ENCODE results near the gene VKORC1.

Gene VKORC1

GRCh38 chr16:31130336-31130891 lies 35.8 kb upstream of the VKORC1 start:
- DNase-seq (ENCODE audit: low spot score), result no peak

GRCh38 chr16:31129568-31130335 lies 35.2 kb upstream of the VKORC1 start:
- DNase-seq (ENCODE audit: low spot score), result no peak

GRCh38 chr16:31128711-31129567 lies 34.3 kb upstream of the VKORC1 start:
- no peak for DNase-seq (ENCODE audit: low spot score)

GRCh38 chr16:31127182-31127581 lies 32.6 kb upstream of the VKORC1 start:
- no peak for DNase-seq (ENCODE audit: low spot score)

- no peak for DNase-seq (ENCODE audit: low spot score)
Measured at GRCh38 chr16:31125844-31126243, 31.2 kb upstream of the VKORC1 start.

- DNase-seq (ENCODE audit: low spot score), result no peak
Measured at GRCh38 chr16:31120129-31120528, 25.5 kb upstream of the VKORC1 start.

DNA sequence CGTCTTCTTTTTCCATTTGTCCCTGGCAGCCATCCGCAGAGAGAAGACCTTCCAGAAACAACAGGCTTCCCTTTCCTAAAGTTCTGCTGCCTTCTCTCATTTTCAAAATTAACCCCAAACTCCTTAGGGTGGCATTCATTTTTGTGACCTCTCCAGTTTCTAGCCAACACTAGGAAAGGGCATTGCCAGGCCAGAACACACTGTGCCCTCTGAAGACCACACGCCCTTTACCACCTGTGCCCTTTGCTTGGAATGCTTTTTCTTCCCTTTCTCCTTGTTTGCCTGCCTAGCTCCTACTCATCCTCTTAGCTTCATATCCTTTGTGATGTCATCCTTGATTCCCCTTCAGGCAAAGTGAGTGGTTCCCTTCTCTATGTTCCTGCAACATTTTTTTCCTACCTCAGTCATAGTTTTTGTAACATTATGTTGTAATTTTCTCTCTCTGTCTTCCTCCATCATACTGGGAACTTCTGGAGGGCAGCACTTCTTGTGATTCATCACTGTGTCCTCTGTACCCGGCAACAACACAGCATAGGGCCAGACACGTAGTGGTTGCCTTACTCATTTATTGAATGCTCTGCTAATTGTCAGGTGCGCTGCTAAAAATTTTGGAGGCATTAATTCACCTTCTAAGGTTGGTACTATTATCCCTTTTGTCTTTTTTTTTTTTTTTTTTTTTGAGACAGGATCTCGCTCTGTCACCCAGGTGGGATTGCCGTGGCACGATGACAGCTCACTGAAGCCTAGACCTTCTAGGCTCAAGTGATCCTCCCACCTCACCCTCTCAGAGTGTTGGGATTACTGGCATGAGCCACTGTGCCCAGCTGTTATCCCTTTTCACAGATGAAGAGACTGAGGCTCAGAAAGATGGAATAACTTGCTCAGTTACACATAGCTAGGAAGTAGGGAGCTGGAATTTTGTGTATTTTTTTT lies 23.9 kb upstream of the VKORC1 start:
- no peak for DNase-seq (ENCODE audit: low spot score)

DNA sequence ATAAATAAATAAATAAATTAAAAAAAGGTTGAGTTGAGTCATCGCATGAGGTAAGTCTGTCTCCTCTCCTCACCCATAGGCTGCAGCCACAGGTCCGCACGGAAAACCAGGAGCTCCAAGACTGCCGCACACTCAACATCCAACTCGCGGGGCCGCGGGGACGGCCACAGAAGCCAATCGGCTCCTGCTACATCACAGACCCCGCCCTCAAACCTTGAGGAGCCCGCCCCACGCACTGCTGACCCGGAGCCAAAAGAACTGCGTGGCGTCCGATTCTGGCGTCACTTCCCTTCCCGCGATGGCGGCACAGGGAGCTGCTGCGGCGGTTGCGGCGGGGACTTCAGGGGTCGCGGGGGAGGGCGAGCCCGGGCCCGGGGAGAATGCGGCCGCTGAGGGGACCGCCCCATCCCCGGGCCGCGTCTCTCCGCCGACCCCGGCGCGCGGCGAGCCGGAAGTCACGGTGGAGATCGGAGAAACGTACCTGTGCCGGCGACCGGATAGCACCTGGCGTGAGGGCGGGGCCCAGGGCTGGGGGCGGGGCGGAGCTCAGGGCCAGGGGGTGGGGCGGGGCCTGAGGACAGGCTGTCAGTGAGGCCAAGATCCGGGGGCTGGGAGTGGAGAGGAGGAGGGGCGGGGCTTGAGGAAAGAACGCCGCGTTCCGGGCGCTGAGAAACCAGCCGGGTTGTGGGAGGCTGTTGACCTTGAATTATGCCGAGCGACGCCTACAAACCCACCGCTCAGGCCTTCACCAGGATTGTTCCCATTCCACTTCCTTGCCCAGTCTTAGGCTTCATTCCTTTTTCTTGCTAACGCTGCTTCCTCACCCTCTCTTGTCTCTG lies 23.0 kb upstream of the VKORC1 start, which contains the start of gene KAT8:
Gene KAT8 (plus strand): TSS at position 281 of the 839 bp plus-strand sequence. CDS start 18 bp downstream, at position 299.
- peak; percentile 95 for DNase-seq (ENCODE audit: low spot score)

DNA sequence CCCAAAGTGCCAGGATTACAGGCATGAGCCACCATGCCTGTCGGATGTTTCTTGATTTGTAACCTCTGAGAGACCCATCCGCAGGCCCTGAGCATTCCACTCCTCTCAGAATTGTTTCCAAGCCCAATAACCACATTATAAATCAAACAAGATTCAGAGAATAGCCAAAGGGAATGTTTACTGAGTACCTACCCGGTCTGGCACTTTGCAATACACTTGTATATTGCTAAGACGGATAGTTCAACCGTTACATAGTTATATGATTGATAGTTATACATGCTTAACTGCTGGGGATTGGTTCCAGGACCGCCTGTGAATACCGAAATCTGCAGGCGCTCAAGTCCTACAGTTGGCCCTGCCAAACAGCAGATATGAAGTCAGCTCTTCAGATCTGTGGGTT lies 19.9 kb upstream of the VKORC1 start:
- no peak for DNase-seq (ENCODE audit: low spot score)

- DNase-seq (ENCODE audit: low spot score), result peak; percentile 23
Measured at GRCh38 chr16:31113121-31114120, 18.8 kb upstream of the VKORC1 start.

DNA sequence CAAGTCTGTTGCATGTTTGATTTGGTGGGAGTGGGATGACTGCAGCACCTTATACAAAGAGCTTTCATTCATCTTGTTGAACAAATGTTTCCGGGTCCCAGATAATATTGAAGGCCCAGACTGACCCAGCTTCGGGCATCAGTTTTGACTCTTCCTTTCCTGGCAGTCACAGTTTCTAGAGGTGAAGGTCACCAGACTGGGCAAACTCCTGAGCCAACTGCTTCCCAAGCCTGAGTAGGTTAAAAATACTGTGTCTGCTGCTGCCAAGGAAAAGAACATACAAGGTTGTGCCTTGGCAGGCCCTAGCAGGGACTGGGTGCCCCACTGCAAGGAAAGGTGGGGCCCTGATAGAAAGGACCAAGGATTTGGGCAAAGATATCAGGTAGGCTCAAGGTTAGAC lies 18.1 kb upstream of the VKORC1 start:
- no peak for DNase-seq (ENCODE audit: low spot score)

- no peak for DNase-seq (ENCODE audit: low spot score)
Measured at GRCh38 chr16:31111881-31112466, 17.4 kb upstream of the VKORC1 start.

DNA sequence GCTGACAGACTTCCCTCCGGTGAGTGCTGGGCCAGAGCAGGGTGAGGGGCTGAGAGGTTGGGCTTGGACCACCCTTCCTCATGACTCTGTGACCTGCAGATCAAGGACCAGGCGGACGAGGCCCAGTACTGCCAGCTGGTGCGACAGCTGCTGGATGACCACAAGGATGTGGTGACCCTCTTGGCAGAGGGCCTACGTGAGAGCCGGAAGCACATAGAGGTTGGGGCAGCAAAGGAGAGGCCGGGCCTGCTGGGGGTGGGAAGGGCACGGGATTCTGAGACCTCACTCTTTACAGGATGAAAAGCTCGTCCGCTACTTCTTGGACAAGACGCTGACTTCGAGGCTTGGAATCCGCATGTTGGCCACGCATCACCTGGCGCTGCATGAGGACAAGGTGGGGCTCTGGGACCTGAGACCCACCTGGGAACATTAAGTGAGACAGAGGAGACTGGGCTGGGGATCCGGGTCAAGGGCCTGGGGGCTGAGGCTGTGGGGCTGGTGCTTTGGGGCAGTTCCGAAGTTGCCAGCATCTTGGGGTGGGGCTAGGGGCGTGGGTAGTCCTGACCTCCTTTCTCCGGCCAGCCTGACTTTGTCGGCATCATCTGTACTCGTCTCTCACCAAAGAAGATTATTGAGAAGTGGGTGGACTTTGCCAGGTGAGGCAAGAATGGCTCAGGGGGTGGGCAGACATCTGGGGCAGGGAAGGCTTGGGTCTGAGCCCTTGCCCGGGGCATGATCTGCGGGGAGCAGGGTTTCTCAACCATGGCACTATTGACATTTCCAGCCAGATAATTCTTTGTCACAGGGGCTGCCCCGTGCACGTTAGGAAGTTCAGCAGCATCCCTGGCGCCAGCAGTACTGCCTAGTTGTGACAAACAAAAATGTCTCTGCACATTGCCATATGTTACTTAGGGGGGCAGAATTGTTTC lies 15.8 kb upstream of the VKORC1 start:
- no peak for DNase-seq (ENCODE audit: low spot score)

GRCh38 chr16:31109622-31110021 lies 15.0 kb upstream of the VKORC1 start:
- no peak for DNase-seq (ENCODE audit: low spot score)

- DNase-seq (ENCODE audit: low spot score), result no peak
Measured at GRCh38 chr16:31108794-31109558, 14.4 kb upstream of the VKORC1 start.

DNA sequence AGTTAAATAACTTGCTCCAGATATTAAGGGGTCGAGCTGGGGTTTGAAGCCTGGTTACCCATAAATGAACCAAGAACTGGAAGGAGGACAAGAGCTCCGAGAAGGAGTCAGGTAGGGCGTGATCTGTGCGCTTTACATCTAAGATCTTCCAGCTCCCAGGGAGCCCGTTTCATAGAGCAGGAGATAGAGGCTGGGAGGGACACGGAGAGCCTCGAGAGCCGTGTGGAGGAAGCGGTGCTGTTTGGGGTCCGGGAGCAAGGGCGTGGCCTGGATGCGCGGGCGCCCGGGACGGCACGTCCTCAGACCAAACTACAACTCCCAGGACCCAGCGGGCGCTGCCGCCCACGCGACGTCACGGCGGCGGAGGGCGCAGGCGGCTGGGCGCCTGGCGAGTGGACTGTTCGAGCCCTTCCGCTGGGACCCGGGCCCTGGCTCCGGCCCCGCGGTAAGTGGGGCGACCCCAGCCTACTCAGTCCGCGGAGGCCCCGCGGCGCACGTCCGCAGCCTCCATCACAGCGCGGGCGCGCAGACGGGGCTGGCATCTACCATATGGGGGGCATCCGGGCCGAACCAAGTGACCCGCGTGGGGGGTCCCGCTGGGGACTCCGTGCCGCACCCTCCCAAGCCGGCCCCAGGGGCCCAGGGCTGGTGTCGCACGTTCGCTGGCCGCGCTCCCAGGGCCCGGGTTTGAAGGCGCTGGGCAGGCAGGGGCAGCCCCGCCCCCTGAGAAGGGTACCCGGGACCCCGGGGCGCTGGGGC lies 13.6 kb upstream of the VKORC1 start, which contains the start of gene BCKDK:
Gene BCKDK (plus strand): TSS at position 352 of the 759 bp plus-strand sequence. CDS start 838 bp downstream, outside the sequence.
- peak; percentile 63 for DNase-seq (ENCODE audit: low spot score)

Measured in kidney capillary endothelial cell (primary cell).